ENCODE results near the gene KRTAP4-4. TPM values are rescaled to one million over a fixed set of nuclear protein-coding genes. Genes with fewer than 3 reads are reported as not detected.
"Not testable (repeated sequence)": the region's sequence is repeated elsewhere in the genome, so short reads cannot be mapped to it uniquely, and the experiment has no call there.

The KRTAP4-4 gene
- total RNA-seq, 1 donor from 2014 or later = not detected

- ATAC-seq; intact Hi-C loops (cut with micrococcal nuclease); DNase-seq: not testable (repeated sequence)
Measured at GRCh38 chr17:41119696-41120690, 40.6 kb downstream of the KRTAP4-4 start.

GRCh38 chr17:41118721-41119120 lies 41.8 kb downstream of the KRTAP4-4 start:
- intact Hi-C loops (cut with micrococcal nuclease) = no loop called here
- no peak for ATAC-seq
- no peak for DNase-seq

DNA sequence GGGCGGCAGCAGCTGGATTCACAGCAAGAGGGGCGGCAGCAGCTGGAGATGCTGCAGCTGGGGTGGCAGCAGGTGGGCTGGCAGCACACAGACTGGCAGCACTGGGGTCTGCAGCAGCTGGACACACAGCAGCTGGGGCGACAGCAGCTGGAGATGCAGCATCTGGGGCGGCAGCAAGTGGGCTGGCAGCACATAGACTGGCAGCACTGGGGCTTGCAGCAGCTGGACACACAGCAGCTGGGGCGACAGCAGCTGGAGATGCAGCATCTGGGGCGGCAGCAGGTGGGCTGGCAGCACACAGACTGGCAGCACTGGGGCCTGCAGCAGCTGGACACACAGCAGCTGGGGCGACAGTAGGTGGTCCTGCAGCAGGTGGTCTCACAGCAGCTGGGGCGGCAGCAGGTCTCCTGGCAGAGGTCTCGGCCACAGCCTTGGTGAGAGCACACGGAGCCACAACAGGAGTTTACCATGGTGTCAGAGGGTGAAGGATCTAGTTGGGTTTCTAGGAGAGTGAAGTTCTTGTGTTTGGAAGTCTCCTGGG lies 42.6 kb downstream of the KRTAP4-4 start, which contains the start of gene KRTAP4-11:
Gene KRTAP4-11, minus strand, starts transcription at position 528 of the 541 bp plus-strand sequence. Its CDS starts 58 bp downstream, at position 470.
- intact Hi-C loops (cut with micrococcal nuclease); DNase-seq: not testable (repeated sequence)

GRCh38 chr17:41116297-41116696 lies 44.3 kb downstream of the KRTAP4-4 start:
- intact Hi-C loops (cut with micrococcal nuclease) = no loop called here
- DNase-seq = no peak

More for the DNA sequence above, 42.6 kb downstream of the KRTAP4-4 start, which contains the start of gene KRTAP4-11:
- ATAC-seq = not testable (repeated sequence)

DNA sequence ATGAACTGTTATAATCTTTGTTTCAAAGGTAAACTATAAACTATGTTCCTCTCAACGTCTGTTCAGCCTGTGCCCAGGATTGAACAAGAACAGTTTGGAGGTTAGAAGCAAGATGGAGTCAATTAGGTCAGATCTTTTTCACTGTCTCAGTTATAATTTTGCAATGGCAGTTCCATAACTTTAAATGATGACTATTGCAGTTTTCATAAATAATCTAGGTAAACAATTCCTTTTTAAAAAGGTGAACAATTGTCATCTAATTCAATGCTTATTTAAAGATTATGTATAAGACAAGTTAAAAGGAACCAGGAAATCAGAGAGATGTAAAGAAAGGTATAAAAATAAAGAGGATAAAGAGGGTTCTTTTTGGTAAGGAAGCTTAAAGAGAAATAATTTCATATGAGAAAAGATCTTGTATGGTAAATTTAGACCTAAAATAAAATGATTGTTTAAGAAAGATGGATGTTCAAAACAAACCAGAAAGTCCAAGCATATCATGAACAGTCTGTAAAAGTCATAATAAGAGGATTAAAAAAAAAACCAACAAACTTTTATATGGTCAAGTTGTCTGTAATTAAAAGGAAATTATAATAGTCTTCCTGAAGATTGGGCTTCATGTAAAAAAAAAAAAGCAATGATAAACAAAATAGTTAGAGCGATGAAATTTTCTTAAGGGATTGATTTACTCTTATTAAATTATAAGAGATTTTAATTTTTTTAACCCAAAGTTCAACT lies 49.2 kb downstream of the KRTAP4-4 start:
- DNase-seq (no peak), ATAC-seq (no peak)
- intact Hi-C loops (cut with micrococcal nuclease) = no loop called here

More at GRCh38 chr17:41116297-41116696, 44.3 kb downstream of the KRTAP4-4 start:
- ATAC-seq = no peak

Other genes starting within 250 kb of the KRTAP4-4 start
- not detected for gene KRT23, start 223.1 kb downstream of the KRTAP4-4 start, total RNA-seq
- not detected for gene KRT39, start 193.8 kb downstream of the KRTAP4-4 start, total RNA-seq
- not detected for gene KRT40, start 176.4 kb downstream of the KRTAP4-4 start, total RNA-seq
- gene KRTAP3-3, start 166.6 kb downstream of the KRTAP4-4 start, total RNA-seq = not detected
- not detected for gene KRTAP3-2, start 160.8 kb downstream of the KRTAP4-4 start, total RNA-seq
- gene KRTAP3-1, start 151.6 kb downstream of the KRTAP4-4 start, total RNA-seq = not detected
- not detected for gene KRTAP1-5, start 133.5 kb downstream of the KRTAP4-4 start, total RNA-seq
- not detected for gene KRTAP1-4, start 130.6 kb downstream of the KRTAP4-4 start, total RNA-seq
- not detected for gene KRTAP1-3, start 125.9 kb downstream of the KRTAP4-4 start, total RNA-seq
- gene KRTAP1-1, start 119.3 kb downstream of the KRTAP4-4 start, total RNA-seq = not detected
- not detected for gene KRTAP2-1, start 113.4 kb downstream of the KRTAP4-4 start, total RNA-seq
- not detected for gene KRTAP2-2, start 105.5 kb downstream of the KRTAP4-4 start, total RNA-seq
- gene KRTAP2-3, start 100.6 kb downstream of the KRTAP4-4 start, total RNA-seq = not detected
- not detected for gene KRTAP2-4, start 94.9 kb downstream of the KRTAP4-4 start, total RNA-seq
- gene KRTAP4-7, start 76.6 kb downstream of the KRTAP4-4 start, total RNA-seq = not detected
- gene KRTAP4-8, start 62.6 kb downstream of the KRTAP4-4 start, total RNA-seq = not detected
- gene KRTAP4-16, start 58.5 kb downstream of the KRTAP4-4 start, total RNA-seq = not detected
- gene KRTAP4-9, start 55.4 kb downstream of the KRTAP4-4 start, total RNA-seq = not detected
- gene KRTAP4-11, start 42.4 kb downstream of the KRTAP4-4 start, total RNA-seq = not detected
- gene KRTAP4-12, start 36.6 kb downstream of the KRTAP4-4 start, total RNA-seq = not detected
- not detected for gene KRTAP4-6, start 20.2 kb downstream of the KRTAP4-4 start, total RNA-seq
- gene KRTAP4-5, start 10.9 kb downstream of the KRTAP4-4 start, total RNA-seq = not detected
- gene KRTAP4-3, start 7.5 kb upstream of the KRTAP4-4 start, total RNA-seq = not detected
- not detected for gene KRTAP4-2, start 17.5 kb upstream of the KRTAP4-4 start, total RNA-seq
- gene KRTAP4-1, start 24.2 kb upstream of the KRTAP4-4 start, total RNA-seq = not detected
- gene KRTAP9-1, start 29.1 kb upstream of the KRTAP4-4 start, total RNA-seq = not detected
- gene KRTAP9-2, start 65.9 kb upstream of the KRTAP4-4 start, total RNA-seq = not detected
- not detected for gene KRTAP9-3, start 71.7 kb upstream of the KRTAP4-4 start, total RNA-seq
- not detected for gene KRTAP9-8, start 77.3 kb upstream of the KRTAP4-4 start, total RNA-seq
- not detected for gene KRTAP9-4, start 88.9 kb upstream of the KRTAP4-4 start, total RNA-seq
- not detected for gene KRTAP9-9, start 94.6 kb upstream of the KRTAP4-4 start, total RNA-seq
- not detected for gene KRTAP9-6, start 104.6 kb upstream of the KRTAP4-4 start, total RNA-seq
- not detected for gene KRTAP9-7, start 115.0 kb upstream of the KRTAP4-4 start, total RNA-seq
- gene KRTAP29-1, start 142.1 kb upstream of the KRTAP4-4 start, total RNA-seq = not detected
- gene KRTAP16-1, start 148.6 kb upstream of the KRTAP4-4 start, total RNA-seq = not detected
- not detected for gene KRTAP17-1, start 155.0 kb upstream of the KRTAP4-4 start, total RNA-seq
- gene KRT33A, start 190.1 kb upstream of the KRTAP4-4 start, total RNA-seq = not detected
- not detected for gene KRT33B, start 209.1 kb upstream of the KRTAP4-4 start, total RNA-seq
- gene KRT34, start 221.6 kb upstream of the KRTAP4-4 start, total RNA-seq = not detected
- not detected for gene KRT31, start 236.9 kb upstream of the KRTAP4-4 start, total RNA-seq

All from left ventricle myocardium superior (tissue), 1 donor.